Heart left ventricle (tissue), 13 donors: ENCODE results near the gene PRKAG2.

Experiments
- POLR2A ChIP-seq, 2 donors: fragments of 450-650 bp; IDR thresholded peaks; one replicate each; pipeline ENCODE4 v1.6.1; 2017; ENCODE audit warnings: antibody characterized with exemption in 2 of 2, mild to moderate bottlenecking in 2 of 2, moderate library complexity in 2 of 2
- TF ChIP-seq, protein P1 (sequence below), 12 donors: fragments of 200-600 bp; sonication (generic) in 4 of 12; IDR thresholded peaks; one replicate each; pipeline versions ENCODE4 v1.5.0 to v1.8.0; 2018 to 2022; ENCODE audit warnings: antibody characterized with exemption in 12 of 12, mild to moderate bottlenecking in 5 of 12
- donor health status: ischemic (EF 13 %, LVEDD 7.1; RV severe dilation, severe dysfunction).
- donor health status: DM: no; HTN: yes; CAD: no.
- donor health status: DM: no; HTN: no; CAD: no.
- donor health status: ischemic (EF 25% LVEDD 6.9; RV normal size, moderate dysfunction).
- donor health status: ischemic (EF 25% LVEDD 5.7; RV mildly dilated, moderate dysfunction).
- donor health status: ischemic (EF 35%, LVEDD 5.7; RV mildly dilated, moderate dysfunction).
- donor health status: nonischemic (EF 11% LVEDD 7.7; RV severe dilation, severe dysfunction).
- donor health status: DM: yes; HTN: yes; CAD: no.
- donor health status: PGD.
- donor health status: ischemic (EF 29% LVEDD 5.4; RV normal size, mild dysfunction).
- donor health status: nonischemic (EF 23%, LVEDD 6.1; RV moderate dilation, normal function).

DNA sequence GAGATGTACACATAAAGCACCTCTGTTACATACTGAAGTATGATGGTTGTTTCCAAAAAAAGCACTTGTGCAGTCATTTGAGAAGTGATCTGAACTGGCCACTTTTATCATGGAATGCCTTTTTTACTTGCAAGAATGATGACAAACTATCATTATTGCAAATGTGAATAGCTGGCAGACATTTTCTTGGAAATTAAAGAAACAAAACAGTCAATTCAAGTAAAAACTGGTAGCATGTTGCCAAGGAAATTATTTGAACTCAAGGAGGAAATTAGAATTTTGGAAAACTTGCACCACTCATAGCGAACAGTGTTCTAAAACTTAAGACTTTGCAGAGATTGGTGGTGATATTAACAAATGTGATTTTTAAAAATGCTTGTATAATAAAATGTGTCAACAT lies 363.8 kb downstream of the PRKAG2 start:
- TF ChIP-seq, protein P1, sequence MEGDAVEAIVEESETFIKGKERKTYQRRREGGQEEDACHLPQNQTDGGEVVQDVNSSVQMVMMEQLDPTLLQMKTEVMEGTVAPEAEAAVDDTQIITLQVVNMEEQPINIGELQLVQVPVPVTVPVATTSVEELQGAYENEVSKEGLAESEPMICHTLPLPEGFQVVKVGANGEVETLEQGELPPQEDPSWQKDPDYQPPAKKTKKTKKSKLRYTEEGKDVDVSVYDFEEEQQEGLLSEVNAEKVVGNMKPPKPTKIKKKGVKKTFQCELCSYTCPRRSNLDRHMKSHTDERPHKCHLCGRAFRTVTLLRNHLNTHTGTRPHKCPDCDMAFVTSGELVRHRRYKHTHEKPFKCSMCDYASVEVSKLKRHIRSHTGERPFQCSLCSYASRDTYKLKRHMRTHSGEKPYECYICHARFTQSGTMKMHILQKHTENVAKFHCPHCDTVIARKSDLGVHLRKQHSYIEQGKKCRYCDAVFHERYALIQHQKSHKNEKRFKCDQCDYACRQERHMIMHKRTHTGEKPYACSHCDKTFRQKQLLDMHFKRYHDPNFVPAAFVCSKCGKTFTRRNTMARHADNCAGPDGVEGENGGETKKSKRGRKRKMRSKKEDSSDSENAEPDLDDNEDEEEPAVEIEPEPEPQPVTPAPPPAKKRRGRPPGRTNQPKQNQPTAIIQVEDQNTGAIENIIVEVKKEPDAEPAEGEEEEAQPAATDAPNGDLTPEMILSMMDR (IDR thresholded peaks at IDR 0.05) = no peak
- no peak for TF ChIP-seq POLR2A (IDR thresholded peaks at IDR 0.05)
